MM.1S (cell line): Measurements from ENCODE around the gene BLM.
A peak's percentile ranks its signal among the peaks of the same experiment; 100 is the strongest.
"Not testable (repeated sequence)": the region's sequence is repeated elsewhere in the genome, so short reads cannot be mapped to it uniquely, and the experiment has no call there.

ENCODE experiments used
- DNase-seq: peaks from one replicate; pipeline ENCODE4 v3.0.0-alpha.2; 2015
- H2AFZ ChIP-seq: fragments of 300-600 bp; sonication (generic); 2 replicates; pipeline ENCODE4 v1.6.0; 2016; ENCODE audit warnings: antibody characterized with exemption, low read length
- H3F3A ChIP-seq: fragments of 300-600 bp; sonication (generic); 2 replicates; pipeline ENCODE4 v1.6.1; 2016; ENCODE audit warnings: mild to moderate bottlenecking, antibody characterized with exemption, low read length, moderate library complexity, mixed read lengths; ENCODE audit not compliant: insufficient read depth
- H3K27ac ChIP-seq: fragments of 300-600 bp; sonication (generic); 2 replicates; pipeline ENCODE4 v1.5.1; 2016; ENCODE audit warnings: mild to moderate bottlenecking, low read length
- H3K27me3 ChIP-seq: fragments of 300-600 bp; sonication (generic); replicated peaks from 2 replicates; pipeline ENCODE4 v1.6.0; 2016; ENCODE audit warnings: low read length; ENCODE audit not compliant: insufficient read depth
- H3K36me3 ChIP-seq: fragments of 300-600 bp; sonication (generic); replicated peaks from 2 replicates; pipeline ENCODE4 v1.6.1; 2016; ENCODE audit warnings: mild to moderate bottlenecking, low read length, mixed read lengths; ENCODE audit not compliant: insufficient read depth
- H3K4me1 ChIP-seq: fragments of 300-600 bp; sonication (generic); 2 replicates; pipeline ENCODE4 v1.6.1; 2016; ENCODE audit warnings: low read length, mixed read lengths
- H3K4me2 ChIP-seq: fragments of 300-600 bp; sonication (generic); 2 replicates; pipeline ENCODE4 v1.6.0; 2016; ENCODE audit warnings: low read depth, low read length
- H3K4me3 ChIP-seq: fragments of 300-600 bp; sonication (generic); 2 replicates; pipeline ENCODE4 v1.5.1; 2016; ENCODE audit warnings: low read length, mixed read lengths
- H3K79me2 ChIP-seq: fragments of 300-600 bp; sonication (generic); 2 replicates; pipeline ENCODE4 v1.6.1; 2016; ENCODE audit warnings: mixed run types, low read length, mixed read lengths
- H3K9ac ChIP-seq: fragments of 300-600 bp; sonication (generic); 2 replicates; pipeline ENCODE4 v1.6.1; 2016; ENCODE audit warnings: low read length, mixed read lengths
- H3K9me2 ChIP-seq: fragments of 300-600 bp; sonication (generic); replicated peaks from 2 replicates; pipeline ENCODE4 v1.6.1; 2016; ENCODE audit warnings: mild to moderate bottlenecking, low read length, mixed read lengths; ENCODE audit not compliant: insufficient read depth
- H3K9me3 ChIP-seq: fragments of 300-600 bp; sonication (generic); replicated peaks from 2 replicates; pipeline ENCODE4 v1.6.1; 2016; ENCODE audit warnings: mild to moderate bottlenecking, low read length, mixed read lengths; ENCODE audit not compliant: insufficient read depth
- H4K20me1 ChIP-seq: fragments of 300-600 bp; sonication (generic); 2 replicates; pipeline ENCODE4 v1.6.1; 2016; ENCODE audit warnings: mild to moderate bottlenecking, low read length, moderate library complexity, mixed read lengths; ENCODE audit not compliant: insufficient read depth
- CTCF ChIP-seq: fragments of 300-600 bp; sonication (generic); IDR thresholded peaks from 2 replicates; pipeline ENCODE4 v1.5.1; 2016; ENCODE audit warnings: antibody characterized with exemption, low read length, mixed read lengths
- EZH2 ChIP-seq: fragments of 300-600 bp; sonication (generic); optimal IDR thresholded peaks from 2 replicates; pipeline ENCODE3; 2017; ENCODE audit warnings: low read depth, mild to moderate bottlenecking, antibody characterized with exemption, low read length, mixed read lengths
- EZH2phosphoT487 ChIP-seq: fragments of 300-600 bp; sonication (generic); IDR thresholded peaks from 2 replicates; pipeline ENCODE4 v1.6.1; 2018; ENCODE audit warnings: antibody characterized with exemption, low read length

Gene BLM

GRCh38 chr15:90845201-90845949, 128.2 kb downstream of the BLM start:
- no peak for DNase-seq
- no peak overlapping the region for H3K4me2 ChIP-seq
- H3K36me3 ChIP-seq = no peaks in the 10 kb centered on the region
- no peaks in the 10 kb centered on the region for H3K4me1 ChIP-seq
- no peak overlapping the region for H2AFZ ChIP-seq
- H3K27ac ChIP-seq = no peak overlapping the region
- H3K27me3 ChIP-seq = no peaks in the 10 kb centered on the region
- no peak overlapping the region for H3K4me3 ChIP-seq
- H3K9ac ChIP-seq = no peak overlapping the region
- no peaks in the 10 kb centered on the region for H3F3A ChIP-seq
- no peaks in the 10 kb centered on the region for H3K9me2 ChIP-seq
- no peaks in the 10 kb centered on the region for H3K79me2 ChIP-seq
- no peaks in the 10 kb centered on the region for H4K20me1 ChIP-seq
- no peaks in the 10 kb centered on the region for H3K9me3 ChIP-seq
- TF ChIP-seq EZH2 (no peak), CTCF (no peak), EZH2phosphoT487 (no peak)

GRCh38 chr15:90849424-90849823, 132.3 kb downstream of the BLM start:
- peaks cover 29% of the 10 kb centered on the region for H3K4me1 ChIP-seq
- not testable (repeated sequence) for H3K79me2 ChIP-seq, H2AFZ ChIP-seq, H3K27me3 ChIP-seq, H3K9ac ChIP-seq, DNase-seq, H3K9me2 ChIP-seq, H4K20me1 ChIP-seq, H3K4me3 ChIP-seq, H3K36me3 ChIP-seq, H3K4me2 ChIP-seq, H3K9me3 ChIP-seq, H3K27ac ChIP-seq
- peaks cover 21% of the 10 kb centered on the region for H3F3A ChIP-seq

- Histone ChIP-seq H3K27ac (no peak overlapping the region; the same call in 1 of the 2 replicates), H3K79me2 (no peaks in the 10 kb centered on the region), H4K20me1 (no peaks in the 10 kb centered on the region), H3K27me3 (no peaks in the 10 kb centered on the region), H3K4me2 (peak overlapping the region; percentile 30; the same call in 1 of the 2 replicates), H3K9ac (no peak overlapping the region), H3K36me3 (no peaks in the 10 kb centered on the region), H2AFZ (no peak overlapping the region; the same call in 1 of the 2 replicates), H3F3A (peaks cover 21% of the 10 kb centered on the region), H3K9me3 (no peaks in the 10 kb centered on the region), H3K4me3 (no peak overlapping the region), H3K4me1 (peaks cover 45% of the 10 kb centered on the region), H3K9me2 (no peaks in the 10 kb centered on the region)
- peak; percentile 63 for DNase-seq
- TF ChIP-seq EZH2phosphoT487 = no peak
These were observed 134.0 kb downstream of the BLM start for GRCh38 chr15:90851114-90851513.

- no peaks in the 10 kb centered on the region for H3K36me3 ChIP-seq
- H3K9me2 ChIP-seq = no peaks in the 10 kb centered on the region
- no peaks in the 10 kb centered on the region for H4K20me1 ChIP-seq
- H3K4me1 ChIP-seq = peaks cover 53% of the 10 kb centered on the region
- DNase-seq = no peak
- no peak overlapping the region for H3K9ac ChIP-seq
- H3K27me3 ChIP-seq = no peaks in the 10 kb centered on the region
- H3K4me2 ChIP-seq = no peak overlapping the region
- H3K27ac ChIP-seq = peak overlapping the region; percentile 61; the same call in 1 of the 2 replicates
- no peak overlapping the region for H3K4me3 ChIP-seq
- H3K9me3 ChIP-seq = no peaks in the 10 kb centered on the region
- TF ChIP-seq CTCF = no peak
- TF ChIP-seq EZH2 = no peak
- no peak for TF ChIP-seq EZH2phosphoT487
- H2AFZ ChIP-seq = no peak overlapping the region
- peaks cover 21% of the 10 kb centered on the region for H3F3A ChIP-seq
- H3K79me2 ChIP-seq = no peaks in the 10 kb centered on the region
These were observed 134.8 kb downstream of the BLM start for GRCh38 chr15:90851940-90852339.
